ENCODE data around the gene ARL8A.
"Not testable (repeated sequence)": the region's sequence is repeated elsewhere in the genome, so short reads cannot be mapped to it uniquely, and the experiment has no call there.

Gene ARL8A

GRCh38 chr1:202158810-202159533 lies 14.4 kb upstream of the ARL8A start:
- no peak for DNase-seq (ENCODE audit: low read depth)

DNA sequence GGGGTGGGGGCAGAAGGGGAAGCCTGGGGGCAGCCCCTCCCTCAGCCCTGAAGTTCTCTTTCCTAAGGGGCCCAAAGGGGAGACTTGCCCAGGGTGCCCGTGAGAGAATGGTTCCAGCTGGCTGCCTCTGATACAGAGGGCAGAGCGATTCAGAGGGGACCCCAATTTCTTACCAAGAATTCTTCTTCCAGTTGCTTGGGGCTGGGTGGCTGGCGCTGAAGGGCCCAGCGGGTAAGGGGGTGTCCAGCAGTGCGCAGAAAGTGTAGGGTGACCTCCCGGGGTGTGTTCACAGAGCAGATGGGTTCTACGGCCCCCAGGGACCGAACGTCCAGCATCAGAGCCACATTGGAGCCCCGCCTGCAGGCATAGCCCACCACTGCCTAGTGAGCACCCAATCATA lies 13.4 kb upstream of the ARL8A start:
- no peak for DNase-seq (ENCODE audit: low read depth)

GRCh38 chr1:202156590-202156989 lies 12.1 kb upstream of the ARL8A start:
- no peak for DNase-seq (ENCODE audit: low read depth)

GRCh38 chr1:202155478-202156021 lies 11.0 kb upstream of the ARL8A start:
- DNase-seq (ENCODE audit: low read depth) = no peak

DNA sequence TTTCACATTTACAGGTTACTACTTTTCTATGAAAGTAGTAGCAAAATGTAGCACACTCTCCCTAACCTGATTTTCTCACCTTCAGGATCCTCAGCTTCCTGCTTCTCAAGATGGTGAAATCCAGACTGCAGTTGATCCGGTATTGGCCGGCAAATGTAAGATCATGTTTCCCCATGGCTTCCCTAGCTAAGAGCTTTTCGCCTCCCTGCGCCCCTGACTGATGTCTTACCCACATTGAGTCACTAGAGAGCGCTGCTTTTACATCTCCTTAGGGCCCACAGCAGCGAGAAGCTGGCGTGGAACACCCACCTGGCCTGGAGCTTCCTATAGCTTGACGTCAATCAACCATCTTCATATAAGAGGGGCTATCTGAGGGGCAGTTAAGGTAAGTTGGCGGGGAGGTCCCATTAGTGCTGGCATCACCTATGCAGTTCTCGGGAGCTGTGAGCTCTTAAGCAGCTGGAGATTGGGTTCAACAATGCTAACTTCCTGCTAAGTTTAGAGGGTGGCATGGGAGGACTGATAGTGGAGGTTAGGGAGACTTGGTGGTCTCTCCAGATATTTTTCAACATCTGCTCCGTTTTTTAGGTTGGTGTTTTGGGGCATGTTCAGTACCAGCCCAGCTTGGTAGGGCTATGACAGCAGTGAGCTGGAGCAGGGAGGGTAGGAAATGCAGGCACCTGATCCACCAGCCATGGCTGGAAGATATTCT lies 10.4 kb upstream of the ARL8A start:
- no peak for DNase-seq (ENCODE audit: low read depth)

DNA sequence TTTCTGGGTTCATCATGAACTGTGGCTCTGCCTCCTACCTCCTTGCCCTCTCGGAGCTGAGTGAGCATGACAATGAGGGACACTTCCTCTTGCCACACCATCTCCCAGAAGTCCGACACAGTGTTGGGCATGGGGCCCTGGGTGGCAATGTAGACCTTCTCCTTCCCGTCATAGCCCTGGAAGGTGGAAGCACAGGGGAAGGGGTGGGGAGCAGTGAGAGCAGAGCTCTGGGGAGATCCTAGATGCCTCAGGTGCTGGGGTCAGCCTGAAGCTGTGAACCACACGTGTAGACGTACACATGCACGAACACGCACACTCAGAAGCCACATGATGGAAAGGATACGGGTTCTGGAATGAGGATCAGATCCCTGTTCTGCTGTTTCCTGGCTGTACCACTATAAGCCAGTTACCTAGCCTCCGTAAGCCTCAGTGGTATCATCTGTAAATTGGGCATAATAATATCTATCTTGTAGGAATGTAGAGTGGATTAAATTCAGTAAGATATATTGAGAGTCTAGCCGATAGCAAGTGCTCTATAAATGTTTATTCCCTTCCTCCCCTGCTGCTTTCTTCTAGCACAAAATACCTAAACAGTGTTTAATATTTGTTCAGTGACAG lies 9.7 kb upstream of the ARL8A start:
- DNase-seq (ENCODE audit: low read depth) = no peak

- no peak for DNase-seq (ENCODE audit: low read depth)
Observed at GRCh38 chr1:202153284-202153683, 8.7 kb upstream of the ARL8A start.

- no peak for DNase-seq (ENCODE audit: low read depth)
Observed at GRCh38 chr1:202152399-202152798, 7.9 kb upstream of the ARL8A start.

DNA sequence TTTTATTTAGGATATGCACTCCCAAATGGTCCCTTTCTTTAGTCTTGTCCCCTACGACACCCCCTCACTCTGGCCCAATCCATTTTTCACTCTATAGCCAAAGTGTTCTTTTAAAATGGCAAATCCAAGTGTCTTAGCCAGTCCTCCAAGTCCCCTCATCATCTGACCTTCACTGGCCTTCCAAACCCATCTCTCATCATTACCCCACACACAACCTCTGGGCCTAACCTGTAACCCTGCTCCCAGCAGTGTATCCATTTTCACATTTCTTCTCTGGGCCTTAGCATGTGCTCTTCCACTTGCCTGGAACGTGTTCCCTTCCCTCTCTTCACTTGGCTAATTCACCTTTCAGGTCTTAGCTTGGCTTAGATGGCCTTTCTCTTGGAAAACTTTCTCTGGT lies 6.5 kb upstream of the ARL8A start:
- no peak for DNase-seq (ENCODE audit: low read depth)

- DNase-seq (ENCODE audit: low read depth) = no peak
Observed at GRCh38 chr1:202150602-202151001, 6.1 kb upstream of the ARL8A start.

DNA sequence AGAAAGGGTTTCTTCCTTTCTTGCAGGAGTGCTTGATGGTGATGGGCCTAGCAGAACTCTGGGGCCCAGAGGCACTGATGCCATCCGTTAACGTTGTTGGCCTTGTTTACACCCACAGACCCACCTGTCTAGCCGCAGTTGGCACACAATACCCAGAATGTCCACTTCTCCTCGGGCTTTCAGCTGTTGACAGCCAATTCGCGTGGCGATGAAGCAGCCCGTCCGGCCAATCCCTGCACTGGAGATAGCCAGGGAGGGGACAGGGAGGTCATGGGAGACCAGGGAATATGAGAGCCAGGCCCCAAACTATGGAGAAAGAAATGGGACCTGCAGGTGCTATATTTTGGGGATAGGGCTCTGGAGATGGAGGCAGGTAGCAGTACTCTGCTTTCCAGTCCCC lies 5.7 kb upstream of the ARL8A start:
- DNase-seq (ENCODE audit: low read depth) = no peak

DNA sequence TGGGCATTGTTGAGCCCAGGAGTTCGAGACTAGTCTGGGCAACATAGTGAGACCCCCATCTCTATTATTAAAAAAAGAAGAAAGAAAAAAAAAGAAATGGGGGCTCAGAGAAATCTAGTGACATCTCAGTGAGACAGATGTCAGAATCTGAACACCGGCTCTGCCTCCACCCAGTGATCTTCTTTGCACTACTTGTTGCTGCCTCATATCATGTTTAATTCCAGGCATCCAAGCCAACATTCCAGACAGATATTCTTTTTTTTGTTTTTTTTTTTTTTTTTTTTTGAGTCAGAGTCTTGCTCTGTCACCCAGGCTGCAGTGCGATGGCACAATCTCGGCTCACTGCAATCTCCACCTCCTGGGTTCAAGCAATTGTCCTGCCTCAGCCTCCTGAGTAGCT lies 5.0 kb upstream of the ARL8A start:
- no peak for DNase-seq (ENCODE audit: low read depth)

DNA sequence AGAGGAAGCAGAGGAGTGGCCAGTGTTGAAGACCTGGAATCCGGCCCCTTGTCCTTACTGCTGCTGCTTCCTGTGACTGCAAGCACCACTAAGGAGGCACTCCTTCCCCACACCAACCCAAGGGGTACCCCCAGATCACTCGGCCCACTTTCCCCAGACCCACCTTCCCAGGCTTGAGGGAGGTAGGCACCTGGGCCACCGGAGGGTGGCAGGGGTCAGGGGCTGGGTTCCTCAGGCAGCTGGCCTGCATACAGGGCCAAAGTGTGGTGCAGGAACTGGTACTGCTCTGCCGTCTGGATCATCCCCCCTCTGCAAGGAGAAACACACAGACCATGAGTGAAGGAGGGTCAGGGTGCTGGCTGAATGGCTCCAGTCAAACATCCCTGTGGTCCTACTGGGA lies 3.9 kb upstream of the ARL8A start:
- no peak for DNase-seq (ENCODE audit: low read depth)

DNA sequence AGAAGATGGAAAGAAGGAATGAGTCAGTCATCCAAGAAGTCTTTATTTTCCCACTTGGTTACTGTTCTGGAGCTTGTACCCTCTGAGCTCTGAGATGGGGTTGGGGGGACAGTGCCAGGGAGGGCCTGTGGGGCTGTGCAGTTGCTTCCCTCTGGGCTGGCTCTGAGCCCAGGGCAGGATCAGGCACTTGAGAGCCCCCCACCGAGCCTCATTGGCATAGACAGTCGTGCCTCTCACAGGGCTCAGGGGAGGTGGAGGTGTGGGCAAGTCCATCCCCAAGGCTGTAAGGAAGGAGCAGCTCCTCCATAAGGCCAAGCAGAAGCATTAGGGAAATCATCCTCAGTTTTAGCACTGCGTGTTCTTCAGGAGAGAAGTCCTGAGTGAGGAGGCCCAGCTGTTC lies 2.5 kb upstream of the ARL8A start:
- DNase-seq (ENCODE audit: low read depth) = no peak

DNA sequence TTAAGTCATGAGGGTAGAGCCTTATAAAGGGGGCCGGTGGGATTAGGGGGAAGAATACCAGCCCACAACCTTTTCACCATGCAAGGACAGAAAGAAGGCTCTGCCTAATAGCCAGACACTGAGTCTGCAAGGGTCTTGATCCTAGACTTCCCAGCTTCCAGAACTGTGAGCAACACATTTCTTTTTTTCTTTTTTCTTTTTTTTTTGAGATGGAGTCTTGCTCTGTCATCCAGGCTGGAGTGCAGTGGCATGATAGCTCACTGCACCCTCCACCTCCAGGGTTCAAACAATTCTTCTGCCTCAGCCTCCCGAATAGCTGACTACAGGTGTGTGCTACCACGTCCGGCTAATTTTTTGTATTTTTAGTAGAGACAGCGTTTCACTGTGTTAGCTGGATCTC lies 1.7 kb upstream of the ARL8A start:
- DNase-seq (ENCODE audit: low read depth) = no peak

- DNase-seq (ENCODE audit: low read depth) = not testable (repeated sequence)
Observed at GRCh38 chr1:202145744-202146140, 1.2 kb upstream of the ARL8A start.

DNA sequence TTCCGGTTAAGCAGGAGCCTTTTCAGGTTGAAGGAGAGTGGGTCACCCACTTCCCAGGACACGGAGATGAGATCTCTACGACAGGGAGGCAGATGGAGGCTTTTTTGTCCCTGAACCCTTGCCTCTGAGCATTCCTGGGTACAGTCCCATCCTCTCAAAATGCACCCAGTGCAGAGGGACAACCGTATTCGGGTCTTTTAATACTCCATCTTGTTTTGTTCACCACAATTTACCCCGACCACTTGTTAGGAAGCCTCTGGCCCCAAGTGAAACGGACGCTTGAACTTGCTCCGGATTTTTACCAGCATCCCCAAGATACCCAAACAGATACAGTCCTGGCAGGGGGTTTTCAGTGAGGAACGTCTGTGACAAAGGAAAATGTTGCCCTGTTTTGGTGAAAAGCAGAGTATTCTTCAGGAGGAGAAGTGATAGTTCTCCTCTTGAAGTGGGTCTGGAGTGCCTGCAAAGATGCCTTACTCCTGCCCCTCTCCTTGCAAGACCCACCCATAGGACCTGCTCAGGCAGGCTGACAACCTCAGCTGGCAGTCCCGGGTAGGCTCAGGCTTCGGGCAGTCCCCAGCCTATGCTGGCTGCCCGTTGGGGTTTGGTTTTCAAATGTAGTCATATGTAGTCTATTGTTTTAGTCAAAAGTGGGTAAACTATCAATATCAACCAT lies 669 bp upstream of the ARL8A start:
- DNase-seq (ENCODE audit: low read depth) = no peak

DNA sequence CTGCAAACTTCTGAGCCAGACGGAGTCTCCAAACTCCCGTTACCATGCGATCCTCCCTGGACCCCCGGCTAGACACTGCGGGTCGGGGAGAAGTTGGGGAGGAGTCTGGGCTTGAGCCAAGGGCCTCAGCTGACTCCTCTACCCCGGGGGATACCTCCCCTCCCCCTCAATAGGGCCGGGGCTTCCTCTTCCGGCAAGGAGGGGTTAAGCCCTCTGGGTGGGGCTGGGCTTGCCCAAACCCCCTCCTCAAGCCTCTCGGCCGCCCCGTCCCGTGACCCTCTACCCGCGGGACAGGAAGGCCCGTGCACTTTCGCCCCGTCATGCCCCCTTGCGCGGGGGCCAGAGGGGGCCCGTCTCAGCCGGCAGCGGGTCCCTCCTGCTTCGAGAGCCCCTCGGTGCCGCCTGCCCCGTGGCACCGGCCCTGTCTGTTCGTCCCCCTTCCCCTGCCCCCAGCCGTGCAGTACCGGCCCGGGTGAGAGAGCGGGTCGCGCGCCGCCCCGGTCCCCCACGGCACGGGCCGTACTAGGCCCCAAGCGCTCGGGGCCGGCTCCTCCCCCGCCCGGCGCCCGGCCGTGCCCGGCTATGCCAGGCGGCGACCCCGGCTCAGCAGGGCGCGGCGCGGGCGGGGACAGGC lies 652 bp downstream of the ARL8A start:
- no peak for DNase-seq (ENCODE audit: low read depth)

DNA sequence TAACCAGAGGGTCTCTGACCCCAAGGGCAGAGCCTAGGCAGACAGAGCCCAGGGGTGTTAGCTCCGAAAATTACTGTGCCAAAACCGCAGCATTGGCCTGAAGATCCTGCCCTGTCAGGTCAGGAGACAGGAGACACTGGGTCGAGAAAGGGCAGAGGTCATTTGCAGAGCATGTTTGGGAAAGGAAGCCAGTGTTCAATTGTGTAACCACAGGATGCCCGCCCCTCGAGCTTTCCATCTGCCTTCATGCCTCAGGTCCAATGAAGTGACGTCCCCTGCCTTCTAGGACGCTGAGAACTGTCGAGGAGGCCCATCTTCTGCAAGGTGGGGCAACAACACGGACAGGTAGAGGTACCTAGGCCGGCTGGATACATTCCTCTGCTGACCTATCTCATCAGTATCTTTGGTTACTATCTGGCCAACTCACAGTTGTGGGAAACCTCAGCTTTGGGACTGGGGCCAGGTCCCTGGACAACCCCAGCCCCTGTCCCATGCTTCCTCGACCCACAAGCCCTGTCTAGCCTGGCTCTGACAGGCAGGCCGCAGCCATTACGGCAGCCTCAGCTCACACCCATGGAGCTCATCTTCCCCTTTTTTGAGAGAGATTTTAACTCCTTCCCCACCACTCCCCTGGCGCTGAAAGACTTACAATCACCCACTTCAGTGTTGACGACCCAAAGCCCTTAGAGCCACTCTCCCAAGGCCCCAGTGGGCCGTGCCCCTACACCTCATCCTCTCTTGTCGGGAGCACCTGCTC lies 1.3 kb downstream of the ARL8A start:
- DNase-seq (ENCODE audit: low read depth) = no peak

- not testable (repeated sequence) for DNase-seq (ENCODE audit: low read depth)
Observed at GRCh38 chr1:202141468-202141867, 3.1 kb downstream of the ARL8A start.

DNA sequence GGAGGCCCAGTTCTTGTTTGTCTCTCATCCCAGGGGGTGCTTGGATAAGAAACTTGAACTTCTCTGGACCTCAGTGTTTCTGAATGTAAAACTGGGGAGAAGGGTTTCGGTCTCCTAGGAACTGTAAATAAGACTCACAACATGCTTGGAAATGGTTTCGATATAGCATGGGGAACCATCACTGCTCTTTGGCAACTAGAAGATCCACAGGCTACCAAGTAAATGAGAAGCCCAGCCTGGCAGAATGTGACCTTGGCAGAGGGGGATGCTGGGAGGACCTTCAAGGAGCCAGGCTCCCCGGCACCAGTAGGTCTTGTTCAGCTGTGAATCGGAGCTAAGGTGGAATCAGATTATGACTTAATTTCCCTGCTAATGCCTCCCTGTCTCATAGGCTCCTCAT lies 3.7 kb downstream of the ARL8A start:
- DNase-seq (ENCODE audit: low read depth) = no peak
